Measurements from ENCODE around the gene FMN2. TPM values are rescaled to one million over a fixed set of nuclear protein-coding genes. Genes with fewer than 3 reads are reported as not detected.

Gene FMN2
- total RNA-seq, 3 donors from 2014 or later: 0.96 to 30.4 (median 3.5) TPM

- H3K9me3 ChIP-seq: no peaks in the 10 kb centered on the region
- DNase-seq (no peak), ATAC-seq (no peak)
- no peaks in the 10 kb centered on the region for H3K36me3 ChIP-seq (ENCODE audit: low read depth)
- TF ChIP-seq CTCF (IDR thresholded peaks at IDR 0.05): no peak
- no peaks in the 10 kb centered on the region for H3K4me1 ChIP-seq (ENCODE audit: low read depth)
- no peak overlapping the region for H3K4me3 ChIP-seq
- intact Hi-C loops (cut with DNase I, micrococcal nuclease): no loop called here
Measured at GRCh38 chr1:240417317-240417716, 325.6 kb downstream of the FMN2 start.

- DNase-seq (no peak), ATAC-seq (no peak)
- intact Hi-C loops (cut with DNase I, micrococcal nuclease): no loop called here
- Histone ChIP-seq H3K4me3 (no peak overlapping the region), H3K9me3 (no peaks in the 10 kb centered on the region), H3K36me3 (ENCODE audit: low read depth) (no peaks in the 10 kb centered on the region), H3K4me1 (ENCODE audit: low read depth) (no peaks in the 10 kb centered on the region)
- TF ChIP-seq CTCF (IDR thresholded peaks at IDR 0.05): no peak
Measured at GRCh38 chr1:240420766-240421165, 329.1 kb downstream of the FMN2 start.

GRCh38 chr1:240423246-240423924 is 331.7 kb downstream of the FMN2 start:
- no peak for ATAC-seq

GRCh38 chr1:240424740-240425464 is 333.2 kb downstream of the FMN2 start:
- Histone ChIP-seq H3K4me3 (no peak overlapping the region), H3K36me3 (ENCODE audit: low read depth) (no peaks in the 10 kb centered on the region), H3K9me3 (no peaks in the 10 kb centered on the region), H3K4me1 (ENCODE audit: low read depth) (no peaks in the 10 kb centered on the region)
- intact Hi-C loops (cut with DNase I, micrococcal nuclease): no loop called here
- ATAC-seq: no peak
- no peak for TF ChIP-seq CTCF (IDR thresholded peaks at IDR 0.05)
- no peak for DNase-seq

More at GRCh38 chr1:240423246-240423924, 331.7 kb downstream of the FMN2 start:
- intact Hi-C loops (cut with DNase I, micrococcal nuclease): no loop called here
- Histone ChIP-seq H3K4me1 (ENCODE audit: low read depth) (no peaks in the 10 kb centered on the region), H3K36me3 (ENCODE audit: low read depth) (no peaks in the 10 kb centered on the region), H3K4me3 (no peak overlapping the region), H3K9me3 (no peaks in the 10 kb centered on the region)
- TF ChIP-seq CTCF (IDR thresholded peaks at IDR 0.05): no peak
- no peak for DNase-seq

- Histone ChIP-seq H3K4me3 (no peak overlapping the region), H3K9me3 (no peaks in the 10 kb centered on the region), H3K36me3 (ENCODE audit: low read depth) (no peaks in the 10 kb centered on the region), H3K4me1 (ENCODE audit: low read depth) (no peaks in the 10 kb centered on the region)
- no peak for DNase-seq
- intact Hi-C loops (cut with DNase I, micrococcal nuclease): no loop called here
- no peak for ATAC-seq
- TF ChIP-seq CTCF (IDR thresholded peaks at IDR 0.05): no peak
Measured at GRCh38 chr1:240426051-240426450, 334.4 kb downstream of the FMN2 start.
